Mesenchymal stem cell (in vitro differentiated cells and primary cell): ENCODE measurements around the gene VWA1.

Experiments used
- DNase-seq: peaks from one replicate; pipeline ENCODE4 v3.0.0-alpha.2; 2013
- H2AFZ ChIP-seq: one replicate; pipeline ENCODE4 v1.6.1; 2013; ENCODE audit warnings: low read depth, mild to moderate bottlenecking, control low read depth, inconsistent platforms, low read length, moderate library complexity
- H2AK5ac ChIP-seq: 2 replicates; pipeline ENCODE4 v1.6.1; 2013; ENCODE audit warnings: low read length, moderate library complexity, mild to moderate bottlenecking, inconsistent platforms; ENCODE audit not compliant: severe bottlenecking
- H2BK120ac ChIP-seq: one replicate; pipeline ENCODE4 v1.6.1; 2013; ENCODE audit warnings: low read depth, mild to moderate bottlenecking, inconsistent platforms, low read length, moderate library complexity
- H2BK12ac ChIP-seq, 2 experiments: one replicate each; pipeline ENCODE4 v1.6.1; 2013; ENCODE audit warnings: inconsistent platforms in 2 of 2, low read length in 2 of 2, mild to moderate bottlenecking in 2 of 2, moderate library complexity in 2 of 2, control low read depth in 1 of 2
- H2BK15ac ChIP-seq: one replicate; pipeline ENCODE4 v1.6.1; 2013; ENCODE audit warnings: mild to moderate bottlenecking, low read depth, inconsistent platforms; ENCODE audit not compliant: poor library complexity, severe bottlenecking
- H2BK5ac ChIP-seq: 2 replicates; pipeline ENCODE4 v1.6.1; 2013; ENCODE audit warnings: low read depth, mild to moderate bottlenecking, low read length, control low read depth, inconsistent platforms; ENCODE audit not compliant: poor library complexity, severe bottlenecking
- H3K14ac ChIP-seq, 2 experiments: one replicate each; pipeline ENCODE4 v1.6.1; 2013; ENCODE audit warnings: inconsistent platforms in 2 of 2, low read length in 2 of 2, control low read depth in 1 of 2, mild to moderate bottlenecking in 1 of 2, moderate library complexity in 1 of 2
- H3K18ac ChIP-seq, 2 experiments: one replicate each; pipeline ENCODE4 v1.6.1; 2013; ENCODE audit warnings: inconsistent platforms in 2 of 2, low read length in 2 of 2, control low read depth in 1 of 2, low read depth in 1 of 2, mild to moderate bottlenecking in 1 of 2
- H3K23ac ChIP-seq, 2 experiments: one replicate each; pipeline ENCODE4 v1.6.1; 2013; ENCODE audit warnings: inconsistent platforms in 2 of 2, low read length in 2 of 2, mild to moderate bottlenecking in 2 of 2, moderate library complexity in 2 of 2, control low read depth in 1 of 2
- H3K27ac ChIP-seq: 2 replicates; pipeline ENCODE4 v1.5.1; 2013; ENCODE audit warnings: mild to moderate bottlenecking, moderate library complexity, low read length, control low read depth, inconsistent platforms; ENCODE audit not compliant: poor library complexity, severe bottlenecking
- H3K27me3 ChIP-seq, 2 experiments: 2 replicates each; pipeline versions ENCODE4 v1.6.1 to v1.7.0; 2013; ENCODE audit warnings: low read length in 2 of 2, mild to moderate bottlenecking in 2 of 2, moderate library complexity in 2 of 2, control low read depth in 1 of 2, inconsistent platforms in 1 of 2; ENCODE audit not compliant: control insufficient read depth in 1 of 2, insufficient read depth in 1 of 2
- H3K36me3 ChIP-seq, 2 experiments: 2 replicates each; pipeline versions ENCODE4 v1.6.1 to v1.7.0; 2013; ENCODE audit warnings: low read length in 2 of 2, control low read depth in 1 of 2, inconsistent platforms in 1 of 2, low read depth in 1 of 2, mild to moderate bottlenecking in 1 of 2; ENCODE audit not compliant: insufficient read depth in 2 of 2, control insufficient read depth in 1 of 2
- H3K4ac ChIP-seq, 2 experiments: one replicate each; pipeline ENCODE4 v1.6.1; 2013; ENCODE audit warnings: inconsistent platforms in 2 of 2, low read length in 2 of 2, mild to moderate bottlenecking in 2 of 2, moderate library complexity in 2 of 2, control low read depth in 1 of 2, low read depth in 1 of 2
- H3K4me1 ChIP-seq: 2 replicates; pipeline ENCODE4 v1.6.1; 2013; ENCODE audit warnings: low read depth, low read length, control low read depth; ENCODE audit not compliant: control insufficient read depth, insufficient read depth
- H3K4me2 ChIP-seq: 2 replicates; pipeline ENCODE4 v1.6.1; 2013; ENCODE audit warnings: low read length, mild to moderate bottlenecking, inconsistent platforms; ENCODE audit not compliant: poor library complexity, severe bottlenecking
- H3K4me3 ChIP-seq, 2 experiments: 2 replicates each; pipeline versions ENCODE4 v1.5.1 to v1.7.0; 2013; ENCODE audit warnings: low read length in 2 of 2, mild to moderate bottlenecking in 2 of 2, control low read depth in 1 of 2, low read depth in 1 of 2; ENCODE audit not compliant: insufficient read depth in 1 of 2
- H3K79me1 ChIP-seq: replicated peaks from 2 replicates; pipeline ENCODE4 v1.6.1; 2013; ENCODE audit warnings: mild to moderate bottlenecking, control low read depth, low read length, inconsistent platforms; ENCODE audit not compliant: poor library complexity, severe bottlenecking
- H3K9ac ChIP-seq: 2 replicates; pipeline ENCODE4 v1.7.0; 2013; ENCODE audit warnings: mild to moderate bottlenecking, low read length, moderate library complexity
- H3K9me3 ChIP-seq: 2 replicates; pipeline ENCODE4 v1.7.0; 2013; ENCODE audit warnings: mild to moderate bottlenecking, low read length; ENCODE audit not compliant: control insufficient read depth
- H4K8ac ChIP-seq: one replicate; pipeline ENCODE4 v1.6.1; 2013; ENCODE audit warnings: inconsistent platforms, mild to moderate bottlenecking, low read length, moderate library complexity
- H4K91ac ChIP-seq: one replicate; pipeline ENCODE4 v1.6.1; 2013; ENCODE audit warnings: mild to moderate bottlenecking, low read length, inconsistent platforms
- WGBS: methylation state at CpG from one replicate; pipeline ENCODE4 v1.1.7; 2013; ENCODE audit warnings: mixed read lengths; 5-methylcytosine and 5-hydroxymethylcytosine counted together

Gene VWA1

GRCh38 chr1:1421907-1422464 is 13.5 kb upstream of the VWA1 start:
- Histone ChIP-seq H3K4me1 (peaks cover 30% of the 10 kb centered on the region), H3K23ac (no peak overlapping the region), H3K27ac (no peak overlapping the region), H3K27me3 (peaks cover 4 to 5% of the 10 kb centered on the region in 2 experiments), H4K8ac (no peak overlapping the region), H2BK12ac (no peak overlapping the region), H3K79me1 (no peaks in the 10 kb centered on the region), H2BK15ac (no peak overlapping the region), H3K14ac (no peak overlapping the region), H4K91ac (no peak overlapping the region), H2BK5ac (no peak overlapping the region), H2BK120ac (no peak overlapping the region), H3K36me3 (no peaks in the 10 kb centered on the region), H3K9ac (no peak overlapping the region), H3K4me2 (no peak overlapping the region), H2AK5ac (no peak overlapping the region), H3K4me3 (no peak overlapping the region), H3K18ac (no peak overlapping the region), H3K4ac (no peak overlapping the region), H2AFZ (no peak overlapping the region), H3K9me3 (no peaks in the 10 kb centered on the region)
- no peak for DNase-seq
- WGBS, result 94% methylated on average over 4 of the region's 7 CpGs

GRCh38 chr1:1422465-1423244 is 12.8 kb upstream of the VWA1 start:
- no peak overlapping the region for H3K18ac ChIP-seq
- no peak overlapping the region for H3K23ac ChIP-seq
- no peak overlapping the region for H3K27ac ChIP-seq
- no peak overlapping the region for H4K8ac ChIP-seq
- H3K4me3 ChIP-seq, result no peak overlapping the region
- no peaks in the 10 kb centered on the region for H3K36me3 ChIP-seq
- H2BK15ac ChIP-seq, result no peak overlapping the region
- H3K4ac ChIP-seq, result no peak overlapping the region
- H2BK120ac ChIP-seq, result no peak overlapping the region
- no peak overlapping the region for H2AFZ ChIP-seq
- H3K9me3 ChIP-seq, result no peaks in the 10 kb centered on the region
- H4K91ac ChIP-seq, result no peak overlapping the region
- no peak overlapping the region for H2AK5ac ChIP-seq
- WGBS, result 69% methylated on average over 29 of the region's 29 CpGs
- no peak overlapping the region for H3K14ac ChIP-seq
- peak; percentile 28 for DNase-seq
- H3K4me1 ChIP-seq, result peaks cover 30% of the 10 kb centered on the region
- no peak overlapping the region for H3K9ac ChIP-seq
- peak overlapping the region in 1 of 2 experiments; percentile 24 for H2BK12ac ChIP-seq
- H3K79me1 ChIP-seq, result no peaks in the 10 kb centered on the region
- peaks cover 4 to 5% of the 10 kb centered on the region in 2 experiments for H3K27me3 ChIP-seq
- no peak overlapping the region for H3K4me2 ChIP-seq
- no peak overlapping the region for H2BK5ac ChIP-seq

GRCh38 chr1:1423245-1423597 is 12.3 kb upstream of the VWA1 start:
- Histone ChIP-seq H3K27me3 (peaks cover 4 to 5% of the 10 kb centered on the region in 2 experiments), H3K27ac (no peak overlapping the region), H3K4me3 (no peak overlapping the region), H3K36me3 (no peaks in the 10 kb centered on the region), H3K79me1 (no peaks in the 10 kb centered on the region), H2AK5ac (no peak overlapping the region), H3K4me1 (peaks cover 29% of the 10 kb centered on the region), H4K8ac (no peak overlapping the region), H4K91ac (no peak overlapping the region), H3K18ac (no peak overlapping the region), H2BK15ac (no peak overlapping the region), H3K4ac (no peak overlapping the region), H3K4me2 (no peak overlapping the region), H3K23ac (no peak overlapping the region), H3K9ac (no peak overlapping the region), H2BK12ac (no peak overlapping the region), H3K9me3 (no peaks in the 10 kb centered on the region), H3K14ac (no peak overlapping the region), H2BK5ac (no peak overlapping the region), H2BK120ac (no peak overlapping the region), H2AFZ (no peak overlapping the region)
- WGBS, result 99% methylated on average over 7 of the region's 7 CpGs
- no peak for DNase-seq

GRCh38 chr1:1424707-1425106 is 10.8 kb upstream of the VWA1 start:
- Histone ChIP-seq H3K4ac (no peak overlapping the region), H2AFZ (no peak overlapping the region), H2BK15ac (no peak overlapping the region), H2BK12ac (no peak overlapping the region), H3K9me3 (no peaks in the 10 kb centered on the region), H3K18ac (no peak overlapping the region), H3K4me3 (no peak overlapping the region), H2BK120ac (no peak overlapping the region), H4K91ac (peak overlapping the region; percentile 75), H2BK5ac (no peak overlapping the region), H4K8ac (no peak overlapping the region), H3K27me3 (peaks cover 4 to 5% of the 10 kb centered on the region in 2 experiments), H3K4me1 (peaks cover 26% of the 10 kb centered on the region), H3K27ac (no peak overlapping the region), H3K14ac (no peak overlapping the region), H2AK5ac (no peak overlapping the region), H3K36me3 (no peaks in the 10 kb centered on the region), H3K4me2 (no peak overlapping the region), H3K79me1 (no peaks in the 10 kb centered on the region), H3K9ac (no peak overlapping the region), H3K23ac (no peak overlapping the region)
- 93% methylated on average over 14 of the region's 15 CpGs for whole genome bisulfite sequencing
- DNase-seq, result no peak
